Endothelial cell of umbilical vein (primary cell): Measurements from ENCODE around the gene TTC29. TPM values are rescaled to one million over a fixed set of nuclear protein-coding genes. Genes with fewer than 3 reads are reported as not detected.

ENCODE experiments used
- BruUV-seq: library from RNA; stranded (reverse); fragments of 400-500 nt; replicated peaks from 2 replicates; lab custom pipeline; 2021; lab: Mats Ljungman, UMichigan
- CTCF ChIA-PET: fragments of 300-600, 350-600 bp; sonication (Branson Sonifier 250); formaldehyde crosslinking; loops from one replicate; lab custom pipeline; 2021; ENCODE audit warnings: antibody characterized with exemption, inconsistent platforms; lab: Charles Lee
- POLR2A ChIA-PET: fragments of 300-600, 350-600 bp; sonication (Branson Sonifier 250); formaldehyde crosslinking; loops from one replicate; lab custom pipeline; 2021; ENCODE audit warnings: antibody characterized with exemption, inconsistent platforms; lab: Charles Lee
- DNase-seq: peaks from one replicate; pipeline ENCODE4 v3.0.0-alpha.2; 2011; ENCODE audit warnings: low read depth, low spot score
- FAIRE-seq: peaks from 2 replicates; lab custom pipeline; 2011; peaks lifted over from hg19 to GRCh38; lab: Jason Lieb, UNC
- H2AFZ ChIP-seq: 2 replicates; pipeline ENCODE4 v1.6.0; 2012; ENCODE audit warnings: low read depth, low read length, control low read depth, inconsistent platforms
- H3K27ac ChIP-seq: 2 replicates; pipeline ENCODE4 v1.5.1; 2011; ENCODE audit warnings: low read depth, mild to moderate bottlenecking, control low read depth, low read length, moderate library complexity; ENCODE audit not compliant: insufficient read depth
- H3K27me3 ChIP-seq, 2 experiments: 2 replicates each; pipeline versions ENCODE4 v1.6.0 to v1.6.1; 2011; ENCODE audit warnings: low read length in 2 of 2, mixed read lengths in 1 of 2; ENCODE audit not compliant: control insufficient read depth in 2 of 2, insufficient read depth in 2 of 2
- H3K36me3 ChIP-seq, 2 experiments: 2 replicates in 1 of 2; 3 replicates in 1 of 2; pipeline ENCODE4 v1.5.1; 2011; ENCODE audit warnings: low read length in 2 of 2, mild to moderate bottlenecking in 1 of 2, moderate library complexity in 1 of 2; ENCODE audit not compliant: control insufficient read depth in 2 of 2, insufficient read depth in 2 of 2; ENCODE audit errors: extremely low read depth in 1 of 2
- H3K4me1 ChIP-seq: 3 replicates; pipeline ENCODE4 v1.5.1; 2011; ENCODE audit warnings: mild to moderate bottlenecking, low read length; ENCODE audit not compliant: control insufficient read depth, insufficient read depth; ENCODE audit errors: extremely low read depth
- H3K4me2 ChIP-seq: 2 replicates; pipeline ENCODE4 v1.6.1; 2011; ENCODE audit warnings: low read length, control low read depth, mixed read lengths; ENCODE audit not compliant: insufficient read depth
- H3K4me3 ChIP-seq, 3 experiments: fragments of 200-600 bp in 1 of 3; sonication (generic), shearing (Covaris generic) in 1 of 3; replicated peaks in 1 of 3; 2 replicates each; pipeline ENCODE4 v1.5.1; 2011 to 2016; ENCODE audit warnings: control low read depth in 3 of 3, low read length in 3 of 3, mild to moderate bottlenecking in 2 of 3, inconsistent platforms in 1 of 3, low read depth in 1 of 3, moderate library complexity in 1 of 3; ENCODE audit not compliant: insufficient read depth in 1 of 3
- H3K79me2 ChIP-seq: 2 replicates; pipeline ENCODE4 v1.6.0; 2012; ENCODE audit warnings: low read length, inconsistent platforms; ENCODE audit not compliant: control insufficient read depth, insufficient read depth
- H3K9ac ChIP-seq: replicated peaks from 2 replicates; pipeline ENCODE3; 2011; ENCODE audit warnings: low read length, control low read depth; ENCODE audit not compliant: insufficient read depth; ENCODE audit errors: extremely low read depth
- H3K9me1 ChIP-seq: replicated peaks from 3 replicates; pipeline ENCODE4 v1.6.0; 2011; ENCODE audit warnings: mild to moderate bottlenecking, low read length; ENCODE audit not compliant: control insufficient read depth, insufficient read depth; ENCODE audit errors: extremely low read depth
- H3K9me3 ChIP-seq: replicated peaks from 2 replicates; pipeline ENCODE4 v1.5.1; 2012; ENCODE audit warnings: low read length, inconsistent platforms; ENCODE audit not compliant: control insufficient read depth, insufficient read depth
- H4K20me1 ChIP-seq: replicated peaks from 2 replicates; pipeline ENCODE3; 2011; ENCODE audit warnings: mild to moderate bottlenecking, low read length; ENCODE audit not compliant: control insufficient read depth, insufficient read depth; ENCODE audit errors: extremely low read depth
- CTCF ChIP-seq, 2 donors: IDR thresholded peaks; 1 replicate in 1 of 2; 2 replicates in 1 of 2; pipeline ENCODE4 v1.5.1; 2011; ENCODE audit warnings: low read length in 2 of 2, mild to moderate bottlenecking in 2 of 2, moderate library complexity in 2 of 2, control low read depth in 1 of 2, inconsistent platforms in 1 of 2, low read depth in 1 of 2; ENCODE audit not compliant: insufficient read depth in 1 of 2; ENCODE audit errors: extremely low read depth in 1 of 2
- EZH2 ChIP-seq: IDR thresholded peaks from 2 replicates; pipeline ENCODE4 v1.6.1; 2012; ENCODE audit warnings: borderline replicate concordance, low read depth, mild to moderate bottlenecking, moderate library complexity, low read length, inconsistent platforms; ENCODE audit not compliant: severe bottlenecking
- FOS ChIP-seq: IDR thresholded peaks from 2 replicates; pipeline ENCODE4 v1.6.1; 2011; ENCODE audit warnings: mild to moderate bottlenecking, low read length, moderate library complexity, borderline replicate concordance; ENCODE audit not compliant: insufficient read depth
- GATA2 ChIP-seq: IDR thresholded peaks from 2 replicates; pipeline ENCODE4 v1.7.0; 2011; ENCODE audit warnings: low read depth, mild to moderate bottlenecking, moderate library complexity, mixed read lengths, low read length; ENCODE audit not compliant: insufficient read length, insufficient read depth
- JUN ChIP-seq: IDR thresholded peaks from 2 replicates; pipeline ENCODE4 v1.6.1; 2011; ENCODE audit warnings: borderline replicate concordance, low read depth; ENCODE audit not compliant: insufficient read length, insufficient read depth
- MYC ChIP-seq: IDR thresholded peaks from one replicate; pipeline ENCODE4 v1.6.1; 2011; ENCODE audit warnings: mild to moderate bottlenecking, low read depth, low read length
- POLR2A ChIP-seq: IDR thresholded peaks from 2 replicates; pipeline ENCODE4 v1.6.1; 2012; ENCODE audit warnings: low read depth, mild to moderate bottlenecking, control low read depth, low read length
- POLR2AphosphoS5 ChIP-seq: IDR thresholded peaks from 2 replicates; pipeline ENCODE4 v1.6.1; 2012; ENCODE audit warnings: low read depth, mild to moderate bottlenecking, control low read depth, low read length, moderate library complexity; ENCODE audit not compliant: insufficient read depth
- dilution Hi-C: fragments of 300-500 bp; cut with MboI; formaldehyde crosslinking; loops from one replicate; pipeline ENCODE4 v1.15.0; 2019; ENCODE audit warnings: low sequenced_read_pairs; ENCODE audit not compliant: extremely low pct_ligation_motif_present
- intact Hi-C: fragments of 100-400 bp; cut with micrococcal nuclease; formaldehyde crosslinking; loops from one replicate; pipeline ENCODE4 v1.10.0; 2022
- polyA plus RNA-seq, 4 experiments: library from polyadenylated mRNA; depleted of rRNA in 3 of 4; stranded (reverse) in 3 of 4; unstranded in 1 of 4; fragments of >200 nt; gene quantifications; 2 replicates each; pipeline versions ENCODE4 v1.2.1 to v1.2.3, GENCODE V29; 2011 to 2012; ENCODE audit warnings: missing spikeins in 1 of 4
- total RNA-seq: library from RNA; stranded (reverse); gene quantifications from 2 replicates; pipeline ENCODE4 v1.2.3, GENCODE V29; 2021
- TF ChIP-seq, protein P1 (sequence below): IDR thresholded peaks from 2 replicates; pipeline ENCODE4 v1.6.1; 2011; ENCODE audit not compliant: insufficient read depth, insufficient read length

Gene TTC29
- total and polyA plus RNA-seq, 2 donors (not counting 3 experiments of a cell fraction or from before 2014, with no cell fraction given): not detected

DNA sequence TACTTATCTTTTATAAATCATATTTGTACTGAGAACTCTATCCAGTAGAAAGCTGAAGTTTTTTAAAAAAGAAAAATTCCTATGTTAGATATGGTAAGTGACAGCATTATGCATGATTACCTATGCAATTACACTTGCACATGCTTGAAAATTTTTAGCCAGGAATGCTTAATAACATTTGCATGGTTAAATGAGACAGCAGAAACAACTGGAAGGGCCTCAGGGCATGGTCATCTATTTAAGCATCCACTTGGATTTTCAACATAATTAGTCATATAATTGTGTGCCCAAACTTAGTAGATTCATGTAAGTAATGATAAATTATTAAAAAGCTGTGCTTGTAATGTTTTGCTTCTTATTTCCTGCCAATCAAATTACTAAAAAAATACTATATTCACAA lies 151.9 kb downstream of the TTC29 start:
- Histone ChIP-seq H3K36me3 (no peaks in the 10 kb centered on the region), H3K4me1 (no peaks in the 10 kb centered on the region), H3K4me3 (no peak overlapping the region), H3K9me1 (no peaks in the 10 kb centered on the region), H3K79me2 (no peaks in the 10 kb centered on the region), H4K20me1 (no peaks in the 10 kb centered on the region), H3K9ac (no peak overlapping the region), H3K9me3 (no peaks in the 10 kb centered on the region), H2AFZ (no peak overlapping the region), H3K27ac (no peak overlapping the region), H3K27me3 (peaks cover 0 to 7% of the 10 kb centered on the region in 2 experiments), H3K4me2 (no peak overlapping the region)
- DNase-seq (no peak), FAIRE-seq (no peak)
- TF ChIP-seq, protein P1, sequence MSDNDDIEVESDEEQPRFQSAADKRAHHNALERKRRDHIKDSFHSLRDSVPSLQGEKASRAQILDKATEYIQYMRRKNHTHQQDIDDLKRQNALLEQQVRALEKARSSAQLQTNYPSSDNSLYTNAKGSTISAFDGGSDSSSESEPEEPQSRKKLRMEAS: no peak
- TF ChIP-seq MYC (no peak), CTCF (IDR thresholded peaks at IDR 0.05; ENCODE audit: extremely low read depth in 1 of 2, insufficient read depth in 1 of 2, low read depth in 1 of 2, low read length in 2 of 2) (no peak), JUN (no peak), POLR2AphosphoS5 (no peak)
- ChIA-PET POLR2A (no interaction called here), CTCF (interaction anchor here (1.0 kb wide), 1 partner anchor 80 kb away, joined by 3 read pairs; no protein-coding TSS in a partner anchor)
- dilution Hi-C loops (no loop called here), intact Hi-C loops (no loop called here)
- no TSS peak for BruUV-seq

DNA sequence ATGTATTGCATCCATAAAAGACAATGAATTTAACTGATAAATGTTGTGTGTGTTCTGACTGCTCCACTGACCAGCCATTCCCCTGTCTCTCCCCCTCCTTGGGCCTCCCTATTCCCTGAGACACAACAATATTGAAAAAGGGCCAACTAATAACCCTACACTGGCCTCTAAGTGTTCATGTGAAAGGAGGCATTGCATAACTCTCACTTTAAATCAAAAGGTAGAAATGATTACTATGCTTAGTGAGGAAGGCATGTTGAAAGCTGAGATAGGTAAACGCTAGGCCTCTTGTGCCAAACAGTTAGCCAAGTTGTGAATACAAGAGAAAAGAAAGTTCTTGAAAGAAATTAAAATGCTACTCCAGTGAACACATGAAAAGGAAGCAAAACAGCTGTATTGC lies 154.2 kb downstream of the TTC29 start:
- H3K4me2 ChIP-seq: no peak overlapping the region
- H3K9ac ChIP-seq: no peak overlapping the region
- FAIRE-seq (no peak), DNase-seq (no peak)
- no peaks in the 10 kb centered on the region for H3K79me2 ChIP-seq
- TF ChIP-seq FOS (no peak), JUN (no peak), POLR2AphosphoS5 (no peak), MYC (no peak), CTCF (IDR thresholded peaks at IDR 0.05; ENCODE audit: extremely low read depth in 1 of 2, insufficient read depth in 1 of 2, low read depth in 1 of 2, low read length in 2 of 2) (no peak), EZH2 (no peak), POLR2A (no peak), GATA2 (no peak)
- TF ChIP-seq, protein P1: no peak
- no peaks in the 10 kb centered on the region for H3K4me1 ChIP-seq
- no peaks in the 10 kb centered on the region for H3K9me1 ChIP-seq
- no peak overlapping the region for H2AFZ ChIP-seq
- dilution Hi-C loops: no loop called here
- H3K9me3 ChIP-seq: no peaks in the 10 kb centered on the region
- no peak overlapping the region for H3K27ac ChIP-seq
- intact Hi-C loops: no loop called here
- no peaks in the 10 kb centered on the region for H3K36me3 ChIP-seq
- ChIA-PET CTCF (no interaction called here), POLR2A (no interaction called here)
- no TSS peak for BruUV-seq
- H4K20me1 ChIP-seq: no peaks in the 10 kb centered on the region
- no peak overlapping the region for H3K4me3 ChIP-seq
- H3K27me3 ChIP-seq: peaks cover 0 to 7% of the 10 kb centered on the region in 2 experiments
